K562 (cell line): Measurements from ENCODE around the gene CYP51A1. TPM values are rescaled to one million over a fixed set of nuclear protein-coding genes. Genes with fewer than 3 reads are reported as not detected.

ENCODE experiments used
- ATAC-seq: fragments of 200-7000 bp; cut with Tn5 transposase; 3 replicates; pipeline ENCODE4 v1.9.1; 2020; ENCODE audit warnings: moderate library complexity
- BruUV-seq: library from RNA; stranded (reverse); fragments of 400-500 nt; replicated peaks from 2 replicates; lab custom pipeline; 2021; lab: Mats Ljungman, UMichigan
- CTCF ChIA-PET: fragments of 300-600 bp; formaldehyde crosslinking; extraction: SDS; loops from one replicate; lab custom pipeline; 2021; ENCODE audit warnings: low intra/inter-chr PET ratio; lab: Yijun Ruan, JAX
- POLR2A ChIA-PET: fragments of 300-600, 350-650 bp; sonication (Branson Sonifier 250); formaldehyde crosslinking; extraction: SDS; loops from one replicate; lab custom pipeline; 2021; ENCODE audit warnings: antibody characterized with exemption, inconsistent platforms; lab: Yijun Ruan, JAX
- DNase-seq, 4 experiments: peaks; one replicate each; pipeline versions ENCODE4 v3.0.0 to v3.0.0-alpha.2; 2011 to 2018; ENCODE audit warnings: low spot score in 3 of 4, mixed read lengths in 3 of 4; ENCODE audit errors: extremely low read depth in 1 of 4
- FAIRE-seq: peaks from 2 replicates; lab custom pipeline; 2011; peaks lifted over from hg19 to GRCh38; lab: Jason Lieb, UNC
- H2AFZ ChIP-seq: 2 replicates; pipeline ENCODE4 v1.6.0; 2011; ENCODE audit warnings: low read depth, low read length, control low read depth, inconsistent platforms
- H3K27ac ChIP-seq: fragments of 200-600 bp; 3 replicates; pipeline ENCODE4 v1.8.0; 2011; ENCODE audit warnings: low read depth, mild to moderate bottlenecking, control low read depth, inconsistent platforms, low read length, moderate library complexity, mixed read lengths; ENCODE audit errors: extremely low read depth
- H3K27me3 ChIP-seq, 2 experiments: fragments of 300-600 bp in 1 of 2; 2 replicates in 1 of 2; 3 replicates in 1 of 2; pipeline versions ENCODE4 v1.6.0 to v1.8.0; 2011; ENCODE audit warnings: inconsistent platforms in 2 of 2, low read length in 2 of 2, mild to moderate bottlenecking in 1 of 2, mixed read lengths in 1 of 2, moderate library complexity in 1 of 2; ENCODE audit not compliant: control insufficient read depth in 2 of 2, insufficient read depth in 2 of 2
- H3K36me3 ChIP-seq: fragments of 300-600 bp; 3 replicates; pipeline ENCODE4 v1.8.0; 2011; ENCODE audit warnings: mild to moderate bottlenecking, low read length, inconsistent platforms; ENCODE audit not compliant: control insufficient read depth, insufficient read depth
- H3K4me1 ChIP-seq, 2 experiments: fragments of 200-600 bp in 1 of 2; replicated peaks in 1 of 2; 2 replicates in 1 of 2; 3 replicates in 1 of 2; pipeline versions ENCODE4 v1.5.1 to v1.8.0; 2011; ENCODE audit warnings: inconsistent platforms in 2 of 2, low read length in 2 of 2, mild to moderate bottlenecking in 1 of 2, mixed read lengths in 1 of 2, moderate library complexity in 1 of 2; ENCODE audit not compliant: control insufficient read depth in 2 of 2, insufficient read depth in 2 of 2
- H3K4me2 ChIP-seq: 2 replicates; pipeline ENCODE4 v1.6.1; 2011; ENCODE audit warnings: low read length, control low read depth, inconsistent platforms, mixed read lengths; ENCODE audit not compliant: insufficient read depth
- H3K4me3 ChIP-seq: fragments of 200-600 bp; sonication (generic), shearing (Covaris generic); 2 replicates; pipeline ENCODE4 v1.5.1; 2016; ENCODE audit warnings: control low read depth, inconsistent platforms
- H3K79me2 ChIP-seq: fragments of 200-600 bp; 3 replicates; pipeline ENCODE4 v1.8.0; 2011; ENCODE audit warnings: low read length, inconsistent platforms; ENCODE audit not compliant: control insufficient read depth, insufficient read depth
- H3K9ac ChIP-seq, 2 experiments: 2 replicates each; pipeline versions ENCODE4 v1.6.0 to v1.6.1; 2011; ENCODE audit warnings: low read depth in 2 of 2, low read length in 2 of 2, control low read depth in 1 of 2, inconsistent platforms in 1 of 2, mild to moderate bottlenecking in 1 of 2, mixed read lengths in 1 of 2; ENCODE audit not compliant: insufficient read depth in 1 of 2
- H3K9me1 ChIP-seq: one replicate; pipeline ENCODE4 v1.6.0; 2011; ENCODE audit warnings: inconsistent platforms, mild to moderate bottlenecking, low read length, moderate library complexity; ENCODE audit not compliant: control insufficient read depth, insufficient read depth
- H3K9me3 ChIP-seq: replicated peaks from 2 replicates; pipeline ENCODE4 v1.5.1; 2011; ENCODE audit warnings: low read depth, low read length, inconsistent platforms; ENCODE audit not compliant: control insufficient read depth, insufficient read depth
- H4K20me1 ChIP-seq: replicated peaks from 2 replicates; pipeline ENCODE4 v1.6.1; 2011; ENCODE audit warnings: low read length, inconsistent platforms, mixed read lengths; ENCODE audit not compliant: control insufficient read depth, insufficient read depth
- CHAMP1 ChIP-seq: fragments of 450-650 bp; IDR thresholded peaks from 2 replicates; pipeline ENCODE4 v1.6.1; 2016; ENCODE audit warnings: mild to moderate bottlenecking
- HNRNPH1 ChIP-seq: fragments of 200-400 bp; formaldehyde crosslinking; optimal IDR thresholded peaks from 2 replicates; pipeline ENCODE3; 2017; ENCODE audit warnings: low read depth, mild to moderate bottlenecking, low read length, moderate library complexity
- MCM3 ChIP-seq: fragments of 450-650 bp; IDR thresholded peaks from 2 replicates; pipeline ENCODE4 v1.6.1; 2016
- MNT ChIP-seq, 2 experiments: fragments of 450-650 bp; conservative IDR thresholded peaks; 2 replicates each; pipeline ENCODE4 v1.6.1; 2017; ENCODE audit warnings: mild to moderate bottlenecking in 2 of 2, moderate library complexity in 2 of 2
- PHTF2 ChIP-seq: fragments of 250-450 bp; sonication (Bioruptor Pico); IDR thresholded peaks from 2 replicates; pipeline ENCODE4 v1.5.0; 2021; ENCODE audit warnings: mild to moderate bottlenecking
- WGBS: fragments of 100-300 bp; shearing (Covaris generic); methylation state at CpG from one replicate; pipeline ENCODE4 v1.1.6; 2016; ENCODE audit warnings: low coverage, mixed read lengths; ENCODE audit not compliant: insufficient coverage; ENCODE audit errors: missing lambda C conversion rate; 5-methylcytosine and 5-hydroxymethylcytosine counted together
- in situ Hi-C: fragments of 300-500 bp; cut with MboI; formaldehyde crosslinking; loops from 4 replicates; pipeline ENCODE4 v1.15.0; 2018; ENCODE audit warnings: inconsistent platforms, mixed read lengths
- intact Hi-C: fragments of 100-400 bp; cut with micrococcal nuclease; formaldehyde crosslinking; loops from 2 replicates; pipeline ENCODE4 v1.14.2; 2022
- polyA plus RNA-seq, 8 experiments: library from polyadenylated mRNA; depleted of rRNA in 4 of 8; stranded (reverse) in 5 of 8; unstranded in 3 of 8; fragments of >200 nt; fragmentation: Nextera tagmentation in 2 of 8; fragmentation: Illumina TruSeq in 1 of 8; extraction: Ambion mirVana in 2 of 8; extraction: Trizol in 1 of 8; gene quantifications; 2 replicates each; pipeline versions ENCODE4 v1.2.1 to v1.2.3, GENCODE V29; 2011 to 2014; ENCODE audit warnings: inconsistent platforms in 1 of 8, missing spikeins in 1 of 8
- total RNA-seq, 7 experiments: library from RNA; depleted of rRNA in 6 of 7; stranded (reverse); fragments of >200 nt in 6 of 7; fragmentation: Illumina TruSeq in 2 of 7; extraction: Trizol in 2 of 7; gene quantifications; 2 replicates each; pipeline versions ENCODE4 v1.2.1 to v1.2.3, GENCODE V29; 2011 to 2021; ENCODE audit warnings: low replicate concordance in 1 of 7
- TF ChIP-seq, protein P1 (sequence below): fragments of 450-650 bp; IDR thresholded peaks from 2 replicates; pipeline ENCODE4 v1.6.1; 2016; ENCODE audit warnings: borderline replicate concordance
- TF ChIP-seq, protein P2 (sequence below): fragments of 250-450 bp; sonication (Bioruptor Pico); IDR thresholded peaks from 2 replicates; pipeline ENCODE4 v1.5.0; 2021
- TF ChIP-seq, protein P3 (sequence below): fragments of 250-450 bp; sonication (Bioruptor Pico); IDR thresholded peaks from 2 replicates; pipeline ENCODE4 v1.5.0; 2021; ENCODE audit warnings: mild to moderate bottlenecking, borderline replicate concordance

Gene CYP51A1
- total and polyA plus RNA-seq, 9 of the 15 experiments (the other 6 are each of a cell fraction or from before 2014, with no cell fraction given), result 35.4 to 151 (median 80.3) TPM

- peaks cover 34% of the 10 kb centered on the region for H3K36me3 ChIP-seq
- POLR2A ChIA-PET, result interaction anchor here (0.6 to 1.8 kb wide), 7 partner anchors 9 to 395 kb away, joined by 3 to 16 read pairs (median 3); partner anchors contain the start of genes ANKIB1, KRIT1 and RBM48
- CTCF ChIA-PET, result interaction anchor here (1.0 kb wide), 1 partner anchor 325 kb away, joined by 4 read pairs; no protein-coding TSS in a partner anchor
- peak; percentile 80 for ATAC-seq
- FAIRE-seq, result no peak
- peak overlapping the region; percentile 95 for H3K4me3 ChIP-seq
- peaks cover 54% of the 10 kb centered on the region for H3K79me2 ChIP-seq
- peak overlapping the region; percentile 99 for H3K27ac ChIP-seq
- no peaks in the 10 kb centered on the region for H3K9me3 ChIP-seq
- peak; percentile 80 to 91 (median 85) for DNase-seq
- H3K4me1 ChIP-seq, result peaks cover 19 to 20% of the 10 kb centered on the region in 2 experiments; a peak in 3 of 5 replicates
- H3K9me1 ChIP-seq, result no peaks in the 10 kb centered on the region
- H4K20me1 ChIP-seq, result peaks cover 8% of the 10 kb centered on the region; the same call in 1 of the 2 replicates
- intact Hi-C loops (loop anchor here (1.0 to 5.0 kb wide), 4 partner anchors 111 to 313 kb away; partner anchors contain the start of genes ANKIB1, GATAD1, KRIT1 and MTERF1), in situ Hi-C loops (loop anchor here (10.0 kb wide), 1 partner anchor 301 kb away; no protein-coding TSS in a partner anchor)
- peak overlapping the region; percentile 98 for H3K4me2 ChIP-seq
- H3K9ac ChIP-seq, result peak overlapping the region; percentile 91 to 96
- BruUV-seq, result no TSS peak
- peak overlapping the region; percentile 100 for H2AFZ ChIP-seq
- H3K27me3 ChIP-seq, result no peaks in the 10 kb centered on the region
- WGBS, result 0% methylated on average over 31 of the region's 42 CpGs
- TF ChIP-seq, protein P1, sequence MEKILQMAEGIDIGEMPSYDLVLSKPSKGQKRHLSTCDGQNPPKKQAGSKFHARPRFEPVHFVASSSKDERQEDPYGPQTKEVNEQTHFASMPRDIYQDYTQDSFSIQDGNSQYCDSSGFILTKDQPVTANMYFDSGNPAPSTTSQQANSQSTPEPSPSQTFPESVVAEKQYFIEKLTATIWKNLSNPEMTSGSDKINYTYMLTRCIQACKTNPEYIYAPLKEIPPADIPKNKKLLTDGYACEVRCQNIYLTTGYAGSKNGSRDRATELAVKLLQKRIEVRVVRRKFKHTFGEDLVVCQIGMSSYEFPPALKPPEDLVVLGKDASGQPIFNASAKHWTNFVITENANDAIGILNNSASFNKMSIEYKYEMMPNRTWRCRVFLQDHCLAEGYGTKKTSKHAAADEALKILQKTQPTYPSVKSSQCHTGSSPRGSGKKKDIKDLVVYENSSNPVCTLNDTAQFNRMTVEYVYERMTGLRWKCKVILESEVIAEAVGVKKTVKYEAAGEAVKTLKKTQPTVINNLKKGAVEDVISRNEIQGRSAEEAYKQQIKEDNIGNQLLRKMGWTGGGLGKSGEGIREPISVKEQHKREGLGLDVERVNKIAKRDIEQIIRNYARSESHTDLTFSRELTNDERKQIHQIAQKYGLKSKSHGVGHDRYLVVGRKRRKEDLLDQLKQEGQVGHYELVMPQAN, result no peak
- TF ChIP-seq MNT (conservative IDR thresholded peaks at IDR 0.05) (no peak; a peak in 2 of 4 replicates), CHAMP1 (0 out of 2 replicates have a peak, but pooled peaks have one; percentile 19), HNRNPH1 (no peak), MCM3 (no peak), PHTF2 (CRISPR knock-in tag) (no peak)
- TF ChIP-seq, protein P2, sequence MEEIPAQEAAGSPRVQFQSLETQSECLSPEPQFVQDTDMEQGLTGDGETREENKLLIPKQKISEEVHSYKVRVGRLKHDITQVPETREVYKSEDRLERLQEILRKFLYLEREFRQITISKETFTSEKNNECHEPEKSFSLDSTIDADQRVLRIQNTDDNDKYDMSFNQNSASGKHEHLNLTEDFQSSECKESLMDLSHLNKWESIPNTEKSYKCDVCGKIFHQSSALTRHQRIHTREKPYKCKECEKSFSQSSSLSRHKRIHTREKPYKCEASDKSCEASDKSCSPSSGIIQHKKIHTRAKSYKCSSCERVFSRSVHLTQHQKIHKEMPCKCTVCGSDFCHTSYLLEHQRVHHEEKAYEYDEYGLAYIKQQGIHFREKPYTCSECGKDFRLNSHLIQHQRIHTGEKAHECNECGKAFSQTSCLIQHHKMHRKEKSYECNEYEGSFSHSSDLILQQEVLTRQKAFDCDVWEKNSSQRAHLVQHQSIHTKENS (CRISPR knock-in tag), result no peak
- TF ChIP-seq, protein P3, sequence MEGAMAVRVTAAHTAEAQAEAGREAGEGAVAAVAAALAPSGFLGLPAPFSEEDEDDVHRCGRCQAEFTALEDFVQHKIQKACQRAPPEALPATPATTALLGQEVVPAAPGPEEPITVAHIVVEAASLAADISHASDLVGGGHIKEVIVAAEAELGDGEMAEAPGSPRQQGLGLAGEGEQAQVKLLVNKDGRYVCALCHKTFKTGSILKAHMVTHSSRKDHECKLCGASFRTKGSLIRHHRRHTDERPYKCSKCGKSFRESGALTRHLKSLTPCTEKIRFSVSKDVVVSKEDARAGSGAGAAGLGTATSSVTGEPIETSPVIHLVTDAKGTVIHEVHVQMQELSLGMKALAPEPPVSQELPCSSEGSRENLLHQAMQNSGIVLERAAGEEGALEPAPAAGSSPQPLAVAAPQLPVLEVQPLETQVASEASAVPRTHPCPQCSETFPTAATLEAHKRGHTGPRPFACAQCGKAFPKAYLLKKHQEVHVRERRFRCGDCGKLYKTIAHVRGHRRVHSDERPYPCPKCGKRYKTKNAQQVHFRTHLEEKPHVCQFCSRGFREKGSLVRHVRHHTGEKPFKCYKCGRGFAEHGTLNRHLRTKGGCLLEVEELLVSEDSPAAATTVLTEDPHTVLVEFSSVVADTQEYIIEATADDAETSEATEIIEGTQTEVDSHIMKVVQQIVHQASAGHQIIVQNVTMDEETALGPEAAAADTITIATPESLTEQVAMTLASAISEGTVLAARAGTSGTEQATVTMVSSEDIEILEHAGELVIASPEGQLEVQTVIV (CRISPR knock-in tag), result no peak
Measured at GRCh38 chr7:92133737-92134270, 473 bp downstream of the CYP51A1 start.
